Cerebellar nuclear complex (tissue), 1 donor: ENCODE data around the gene CCR7.
"Not testable (repeated sequence)": the region's sequence is repeated elsewhere in the genome, so short reads cannot be mapped to it uniquely, and the experiment has no call there.

Experiments used
- DNase-seq, 2 experiments: peaks; one replicate each; lab custom pipeline; 2025; lab: John Stamatoyannopoulos, UW

Gene CCR7

GRCh38 chr17:40551091-40551878 is 14.0 kb downstream of the CCR7 start:
- no peak for DNase-seq

- DNase-seq = no peak
Measured at GRCh38 chr17:40550608-40551007, 14.7 kb downstream of the CCR7 start.

GRCh38 chr17:40548982-40549685 is 16.1 kb downstream of the CCR7 start:
- no peak for DNase-seq

GRCh38 chr17:40548491-40548981 is 16.7 kb downstream of the CCR7 start:
- DNase-seq = no peak

- DNase-seq = no peak
Measured at GRCh38 chr17:40547785-40548478, 17.3 kb downstream of the CCR7 start.

GRCh38 chr17:40547079-40547784 is 18.0 kb downstream of the CCR7 start:
- DNase-seq = no peak

GRCh38 chr17:40546497-40546896 is 18.8 kb downstream of the CCR7 start:
- DNase-seq = not testable (repeated sequence)

- DNase-seq = no peak
Measured at GRCh38 chr17:40545660-40546059, 19.6 kb downstream of the CCR7 start.

GRCh38 chr17:40542558-40543411 is 22.5 kb downstream of the CCR7 start:
- DNase-seq = no peak

GRCh38 chr17:40541873-40542557 is 23.3 kb downstream of the CCR7 start:
- no peak for DNase-seq

- no peak for DNase-seq
Measured at GRCh38 chr17:40541060-40541872, 24.0 kb downstream of the CCR7 start.

GRCh38 chr17:40540448-40540847 is 24.8 kb downstream of the CCR7 start:
- DNase-seq = no peak

GRCh38 chr17:40539711-40540411 is 25.4 kb downstream of the CCR7 start:
- no peak for DNase-seq

GRCh38 chr17:40538936-40539705 is 26.2 kb downstream of the CCR7 start:
- no peak for DNase-seq

GRCh38 chr17:40538019-40538935 is 27.0 kb downstream of the CCR7 start:
- DNase-seq = peak in 1 of 2 experiments; percentile 77

- no peak for DNase-seq
Measured at GRCh38 chr17:40536295-40537171, 28.7 kb downstream of the CCR7 start.
